ENCODE measurements around the gene PERM1.

- no peak for TF ChIP-seq EP300 (IDR thresholded peaks at IDR 0.05)
- TF ChIP-seq POLR2A (IDR thresholded peaks at IDR 0.05): no peak
- TF ChIP-seq CTCF (IDR thresholded peaks at IDR 0.05): no peak
- TF ChIP-seq POLR2AphosphoS5 (IDR thresholded peaks at IDR 0.05): no peak
Observed at GRCh38 chr1:973459-974292, 8.2 kb downstream of the PERM1 start.

All from gastroesophageal sphincter (tissue), 3 donors.